Measurements from ENCODE around the gene BCL11A. TPM values are rescaled to one million over a fixed set of nuclear protein-coding genes. Genes with fewer than 3 reads are reported as not detected.

BCL11A gene
- total RNA-seq, 1 donor from 2014 or later, result 46.2 TPM

- Mint-ChIP-seq H3K4me1 (ENCODE audit: low read depth) (peaks cover 7% of the 10 kb centered on the region), H3K4me3 (ENCODE audit: low read depth) (no peak overlapping the region), H3K27me3 (no peaks in the 10 kb centered on the region), H3K36me3 (ENCODE audit: insufficient read depth) (no peaks in the 10 kb centered on the region), H3K9me3 (ENCODE audit: low read depth) (peaks cover 22% of the 10 kb centered on the region), H3K27ac (no peak overlapping the region)
- no peak for DNase-seq (ENCODE audit: low spot score, unreplicated experiment)
- TF ChIP-seq, protein P1, sequence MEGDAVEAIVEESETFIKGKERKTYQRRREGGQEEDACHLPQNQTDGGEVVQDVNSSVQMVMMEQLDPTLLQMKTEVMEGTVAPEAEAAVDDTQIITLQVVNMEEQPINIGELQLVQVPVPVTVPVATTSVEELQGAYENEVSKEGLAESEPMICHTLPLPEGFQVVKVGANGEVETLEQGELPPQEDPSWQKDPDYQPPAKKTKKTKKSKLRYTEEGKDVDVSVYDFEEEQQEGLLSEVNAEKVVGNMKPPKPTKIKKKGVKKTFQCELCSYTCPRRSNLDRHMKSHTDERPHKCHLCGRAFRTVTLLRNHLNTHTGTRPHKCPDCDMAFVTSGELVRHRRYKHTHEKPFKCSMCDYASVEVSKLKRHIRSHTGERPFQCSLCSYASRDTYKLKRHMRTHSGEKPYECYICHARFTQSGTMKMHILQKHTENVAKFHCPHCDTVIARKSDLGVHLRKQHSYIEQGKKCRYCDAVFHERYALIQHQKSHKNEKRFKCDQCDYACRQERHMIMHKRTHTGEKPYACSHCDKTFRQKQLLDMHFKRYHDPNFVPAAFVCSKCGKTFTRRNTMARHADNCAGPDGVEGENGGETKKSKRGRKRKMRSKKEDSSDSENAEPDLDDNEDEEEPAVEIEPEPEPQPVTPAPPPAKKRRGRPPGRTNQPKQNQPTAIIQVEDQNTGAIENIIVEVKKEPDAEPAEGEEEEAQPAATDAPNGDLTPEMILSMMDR (IDR thresholded peaks at IDR 0.05; ENCODE audit: unreplicated experiment), result no peak
Measured at GRCh38 chr2:60596411-60596810, 43.0 kb upstream of the BCL11A start.

GRCh38 chr2:60595953-60596352 is 42.5 kb upstream of the BCL11A start:
- H3K4me1 Mint-ChIP-seq (ENCODE audit: low read depth), result peaks cover 7% of the 10 kb centered on the region
- no peak overlapping the region for H3K4me3 Mint-ChIP-seq (ENCODE audit: low read depth)
- no peak for DNase-seq (ENCODE audit: low spot score, unreplicated experiment)
- H3K27ac Mint-ChIP-seq, result peak overlapping the region; percentile 54
- TF ChIP-seq, protein P1 (IDR thresholded peaks at IDR 0.05; ENCODE audit: unreplicated experiment), result no peak
- no peaks in the 10 kb centered on the region for H3K27me3 Mint-ChIP-seq
- H3K9me3 Mint-ChIP-seq (ENCODE audit: low read depth), result peaks cover 22% of the 10 kb centered on the region
- H3K36me3 Mint-ChIP-seq (ENCODE audit: insufficient read depth), result no peaks in the 10 kb centered on the region

DNA sequence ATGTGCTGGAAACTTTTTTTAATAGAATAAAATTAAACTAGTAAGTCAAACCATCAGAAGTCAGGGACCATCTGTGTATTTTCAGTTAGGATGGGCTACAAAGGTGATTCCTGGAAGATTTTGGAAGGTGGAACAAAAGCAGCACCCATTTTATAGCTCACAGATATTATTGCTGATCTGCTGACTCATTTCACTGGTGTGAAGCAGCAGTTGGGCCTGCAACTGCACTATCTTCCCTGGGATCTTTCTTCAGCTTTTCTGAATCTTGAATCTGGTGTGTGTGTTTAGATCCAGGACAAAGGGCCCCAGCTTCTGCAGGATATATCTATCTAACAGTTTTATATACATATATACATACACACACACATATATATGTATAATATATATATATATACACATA is 35.6 kb upstream of the BCL11A start:
- peaks cover 18% of the 10 kb centered on the region for H3K9me3 Mint-ChIP-seq (ENCODE audit: low read depth)
- H3K36me3 Mint-ChIP-seq (ENCODE audit: insufficient read depth), result no peaks in the 10 kb centered on the region
- no peak for DNase-seq (ENCODE audit: low spot score, unreplicated experiment)
- no peak overlapping the region for H3K27ac Mint-ChIP-seq
- H3K27me3 Mint-ChIP-seq, result peaks cover 7% of the 10 kb centered on the region
- no peaks in the 10 kb centered on the region for H3K4me1 Mint-ChIP-seq (ENCODE audit: low read depth)
- TF ChIP-seq, protein P1 (IDR thresholded peaks at IDR 0.05; ENCODE audit: unreplicated experiment), result no peak
- no peak overlapping the region for H3K4me3 Mint-ChIP-seq (ENCODE audit: low read depth)

DNA sequence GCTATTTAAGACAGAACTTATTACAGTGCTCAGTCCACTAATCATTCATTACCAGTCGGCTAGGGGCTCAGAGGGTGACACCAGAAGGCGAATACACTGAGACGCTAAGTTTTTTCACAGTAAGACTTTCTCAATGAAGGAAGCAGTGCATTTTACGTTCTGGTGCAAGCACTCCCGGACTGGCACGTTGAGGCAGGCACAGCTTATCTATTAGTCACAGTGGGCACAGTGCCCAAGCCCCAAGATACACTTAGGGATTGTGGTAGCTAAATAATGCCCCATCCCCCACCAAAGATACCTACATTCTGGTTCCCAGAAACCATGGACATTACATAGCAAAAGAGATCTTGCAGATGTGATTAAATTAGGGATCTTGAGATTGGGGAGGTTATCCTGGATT is 32.6 kb upstream of the BCL11A start:
- no peak for DNase-seq (ENCODE audit: low spot score, unreplicated experiment)
- H3K27ac Mint-ChIP-seq, result no peak overlapping the region
- H3K4me1 Mint-ChIP-seq (ENCODE audit: low read depth), result no peaks in the 10 kb centered on the region

DNA sequence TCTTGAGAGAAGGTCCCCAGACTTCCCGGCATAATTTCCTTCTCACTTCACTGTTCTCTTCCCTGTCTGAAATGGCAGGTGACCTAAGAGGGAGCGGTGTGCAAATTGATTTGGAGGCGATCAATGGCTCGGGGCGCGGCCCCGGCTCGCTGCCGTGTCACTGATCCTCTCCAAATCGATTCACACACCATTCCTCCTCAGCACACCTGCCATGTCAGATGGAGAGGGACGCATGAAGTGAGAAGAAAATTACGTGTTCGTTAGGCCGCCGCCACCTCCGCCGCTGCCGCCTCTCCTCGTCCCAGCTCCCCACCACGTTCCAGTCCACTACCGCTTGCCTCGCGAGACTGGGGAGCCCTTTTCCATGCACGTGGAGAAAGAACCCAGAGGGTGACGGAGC is 31.8 kb upstream of the BCL11A start:
- DNase-seq (ENCODE audit: low spot score, unreplicated experiment), result no peak
- no peak overlapping the region for H3K4me3 Mint-ChIP-seq (ENCODE audit: low read depth)
- no peaks in the 10 kb centered on the region for H3K4me1 Mint-ChIP-seq (ENCODE audit: low read depth)
- TF ChIP-seq, protein P1 (IDR thresholded peaks at IDR 0.05; ENCODE audit: unreplicated experiment), result no peak
- peaks cover 34% of the 10 kb centered on the region for H3K27me3 Mint-ChIP-seq
- no peak overlapping the region for H3K27ac Mint-ChIP-seq
- H3K9me3 Mint-ChIP-seq (ENCODE audit: low read depth), result no peaks in the 10 kb centered on the region
- H3K36me3 Mint-ChIP-seq (ENCODE audit: insufficient read depth), result no peaks in the 10 kb centered on the region

More for the DNA sequence above, 32.6 kb upstream of the BCL11A start:
- Mint-ChIP-seq H3K27me3 (peaks cover 26% of the 10 kb centered on the region), H3K4me3 (ENCODE audit: low read depth) (no peak overlapping the region), H3K9me3 (ENCODE audit: low read depth) (no peaks in the 10 kb centered on the region), H3K36me3 (ENCODE audit: insufficient read depth) (no peaks in the 10 kb centered on the region)
- TF ChIP-seq, protein P1 (IDR thresholded peaks at IDR 0.05; ENCODE audit: unreplicated experiment), result no peak

Data from progenitor cell of endocrine pancreas (in vitro differentiated cells).